Central memory CD4-positive, alpha-beta T cell (primary cell): Measurements from ENCODE around the gene A3GALT2.
A peak's percentile ranks its signal among the peaks of the same experiment; 100 is the strongest.

ENCODE experiments used
- DNase-seq: peaks from one replicate; pipeline ENCODE4 v3.0.0; 2022
- total RNA-seq, 3 experiments: gene quantifications; one replicate each; lab custom pipeline; 2026; lab: John Stamatoyannopoulos, UW

A3GALT2 gene
- 0 to 0.07 (median 0.05) reads per million in 3 experiments for total RNA-seq

- DNase-seq: no peak
These were observed at the start of gene A3GALT2 for GRCh38 chr1:33320619-33321165. Gene A3GALT2, minus strand, starts transcription at chr1:33321098. Its CDS starts 0 bp downstream, at chr1:33321098.

GRCh38 chr1:33370301-33370700, 49.4 kb upstream of the A3GALT2 start:
- no peak for DNase-seq

- DNase-seq: no peak
These were observed 48.9 kb upstream of the A3GALT2 start for GRCh38 chr1:33369764-33370163.

GRCh38 chr1:33369081-33369480, 48.2 kb upstream of the A3GALT2 start:
- DNase-seq: no peak

GRCh38 chr1:33368431-33368830, 47.5 kb upstream of the A3GALT2 start:
- DNase-seq: no peak

GRCh38 chr1:33367485-33368405, 46.8 kb upstream of the A3GALT2 start:
- DNase-seq: peak; percentile 74

GRCh38 chr1:33366762-33367484, 46.0 kb upstream of the A3GALT2 start:
- DNase-seq: no peak

- DNase-seq: no peak
These were observed 44.7 kb upstream of the A3GALT2 start for GRCh38 chr1:33365560-33365997.

GRCh38 chr1:33364565-33364918, 43.6 kb upstream of the A3GALT2 start:
- no peak for DNase-seq

GRCh38 chr1:33363470-33363861, 42.6 kb upstream of the A3GALT2 start:
- no peak for DNase-seq

GRCh38 chr1:33363021-33363420, 42.1 kb upstream of the A3GALT2 start:
- no peak for DNase-seq

- DNase-seq: no peak
These were observed 40.8 kb upstream of the A3GALT2 start for GRCh38 chr1:33361532-33362235.

GRCh38 chr1:33360367-33360766, 39.5 kb upstream of the A3GALT2 start:
- DNase-seq: no peak

GRCh38 chr1:33359931-33360330, 39.0 kb upstream of the A3GALT2 start:
- DNase-seq: no peak

GRCh38 chr1:33358795-33359503, 38.1 kb upstream of the A3GALT2 start:
- DNase-seq: no peak

GRCh38 chr1:33358114-33358794, 37.4 kb upstream of the A3GALT2 start:
- DNase-seq: no peak

GRCh38 chr1:33357099-33357498, 36.2 kb upstream of the A3GALT2 start:
- no peak for DNase-seq

GRCh38 chr1:33354707-33355316, 33.9 kb upstream of the A3GALT2 start:
- DNase-seq: no peak

- DNase-seq: no peak
These were observed 32.6 kb upstream of the A3GALT2 start for GRCh38 chr1:33353531-33353930.

- no peak for DNase-seq
These were observed 30.4 kb upstream of the A3GALT2 start for GRCh38 chr1:33351281-33351660.

GRCh38 chr1:33350611-33351280, 29.8 kb upstream of the A3GALT2 start:
- DNase-seq: no peak
